ENCODE measurements around the gene USP25.

- no peak for TF ChIP-seq FOXK2 (IDR thresholded peaks at IDR 0.05)
- TF ChIP-seq SP1 (IDR thresholded peaks at IDR 0.05): no peak
- TF ChIP-seq BHLHE40 (IDR thresholded peaks at IDR 0.05; ENCODE audit: borderline replicate concordance): no peak
- TF ChIP-seq, protein P1, sequence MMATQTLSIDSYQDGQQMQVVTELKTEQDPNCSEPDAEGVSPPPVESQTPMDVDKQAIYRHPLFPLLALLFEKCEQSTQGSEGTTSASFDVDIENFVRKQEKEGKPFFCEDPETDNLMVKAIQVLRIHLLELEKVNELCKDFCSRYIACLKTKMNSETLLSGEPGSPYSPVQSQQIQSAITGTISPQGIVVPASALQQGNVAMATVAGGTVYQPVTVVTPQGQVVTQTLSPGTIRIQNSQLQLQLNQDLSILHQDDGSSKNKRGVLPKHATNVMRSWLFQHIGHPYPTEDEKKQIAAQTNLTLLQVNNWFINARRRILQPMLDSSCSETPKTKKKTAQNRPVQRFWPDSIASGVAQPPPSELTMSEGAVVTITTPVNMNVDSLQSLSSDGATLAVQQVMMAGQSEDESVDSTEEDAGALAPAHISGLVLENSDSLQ (IDR thresholded peaks at IDR 0.05): no peak
- TF ChIP-seq ELF4 (IDR thresholded peaks at IDR 0.05): no peak
- TF ChIP-seq LEF1 (IDR thresholded peaks at IDR 0.05; ENCODE audit: borderline replicate concordance): no peak
- TF ChIP-seq FOXA1 (IDR thresholded peaks at IDR 0.05): no peak
- no peak for TF ChIP-seq ZNF384 (IDR thresholded peaks at IDR 0.05)
- no peak for TF ChIP-seq NFRKB (IDR thresholded peaks at IDR 0.05)
- no peak for TF ChIP-seq FOXM1 (IDR thresholded peaks at IDR 0.05; ENCODE audit: borderline replicate concordance)
- TF ChIP-seq SUZ12 (IDR thresholded peaks at IDR 0.05): no peak
- no peak for TF ChIP-seq CTBP1 (IDR thresholded peaks at IDR 0.05; ENCODE audit: borderline replicate concordance)
These were observed 1.4 kb downstream of the USP25 start for GRCh38 chr21:15731243-15731613.

All from HEK293T (cell line).